ENCODE measurements around the gene NME5.
"Not testable (repeated sequence)": the region's sequence is repeated elsewhere in the genome, so short reads cannot be mapped to it uniquely, and the experiment has no call there.

NME5 gene

DNA sequence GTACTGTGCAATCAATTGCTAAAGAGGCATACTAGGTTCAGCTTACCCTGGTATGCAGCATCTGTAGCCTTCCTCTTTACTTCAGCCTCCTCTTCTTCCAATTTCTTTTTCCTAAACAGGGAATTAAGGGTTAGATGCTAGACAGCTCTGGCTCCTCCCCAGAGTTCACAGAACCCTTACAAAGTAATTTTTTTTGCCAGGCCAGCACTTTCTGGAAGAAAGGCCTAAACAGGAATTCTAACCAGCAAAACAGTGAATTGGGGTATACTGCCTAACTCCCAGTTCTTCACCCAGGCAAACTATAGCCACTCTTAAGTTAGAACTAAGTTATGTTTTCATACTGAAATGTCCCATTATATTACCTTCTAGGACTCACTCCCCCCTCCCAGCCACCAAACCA, 31.1 kb upstream of the NME5 start:
- H3K9ac ChIP-seq (ENCODE audit: low read length in 2 of 2): no peak overlapping the region
- H3K36me3 ChIP-seq (ENCODE audit: control insufficient read depth in 2 of 2, insufficient read depth in 2 of 2, low read length in 2 of 2): peaks cover 58 to 69% of the 10 kb centered on the region in 2 donors
- no peaks in the 10 kb centered on the region for H3K4me1 ChIP-seq (ENCODE audit: control insufficient read depth, insufficient read depth, low read length)
- H3K4me3 ChIP-seq (ENCODE audit: low read length in 2 of 2): no peak overlapping the region
- no peak overlapping the region for H3K27ac ChIP-seq (ENCODE audit: low read length)
- H3K9me3 ChIP-seq (ENCODE audit: control insufficient read depth in 2 of 2, low read length in 2 of 2): no peaks in the 10 kb centered on the region
- H3K27me3 ChIP-seq (ENCODE audit: control insufficient read depth in 1 of 2, insufficient read depth in 2 of 2, low read length in 2 of 2): no peaks in the 10 kb centered on the region

DNA sequence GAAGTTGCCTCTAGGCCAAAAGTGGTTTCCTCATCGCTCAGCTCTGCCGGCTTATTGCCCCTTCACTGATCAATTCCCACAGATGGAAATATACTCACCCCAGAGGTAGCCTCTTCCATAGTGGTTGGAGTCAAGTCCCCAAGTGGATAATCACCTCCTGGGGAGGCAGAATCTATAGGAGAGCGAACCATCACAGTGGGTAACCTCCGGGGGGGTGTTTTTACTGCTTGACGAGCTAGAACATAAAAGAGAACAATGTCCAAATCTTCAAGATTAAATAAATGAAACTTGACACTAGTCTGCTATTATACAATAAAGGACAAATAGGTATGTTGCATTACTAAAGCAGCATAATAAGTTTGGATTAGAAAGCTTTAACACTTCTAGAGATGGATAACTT, 29.9 kb upstream of the NME5 start:
- Histone ChIP-seq H3K27ac (ENCODE audit: low read length) (no peak overlapping the region), H3K4me3 (ENCODE audit: low read length in 2 of 2) (no peak overlapping the region), H3K9me3 (ENCODE audit: control insufficient read depth in 2 of 2, low read length in 2 of 2) (no peaks in the 10 kb centered on the region), H3K36me3 (ENCODE audit: control insufficient read depth in 2 of 2, insufficient read depth in 2 of 2, low read length in 2 of 2) (peaks cover 70 to 78% of the 10 kb centered on the region in 2 donors), H3K9ac (ENCODE audit: low read length in 2 of 2) (no peak overlapping the region), H3K4me1 (ENCODE audit: control insufficient read depth, insufficient read depth, low read length) (no peaks in the 10 kb centered on the region), H3K27me3 (ENCODE audit: control insufficient read depth in 1 of 2, insufficient read depth in 2 of 2, low read length in 2 of 2) (no peaks in the 10 kb centered on the region)

DNA sequence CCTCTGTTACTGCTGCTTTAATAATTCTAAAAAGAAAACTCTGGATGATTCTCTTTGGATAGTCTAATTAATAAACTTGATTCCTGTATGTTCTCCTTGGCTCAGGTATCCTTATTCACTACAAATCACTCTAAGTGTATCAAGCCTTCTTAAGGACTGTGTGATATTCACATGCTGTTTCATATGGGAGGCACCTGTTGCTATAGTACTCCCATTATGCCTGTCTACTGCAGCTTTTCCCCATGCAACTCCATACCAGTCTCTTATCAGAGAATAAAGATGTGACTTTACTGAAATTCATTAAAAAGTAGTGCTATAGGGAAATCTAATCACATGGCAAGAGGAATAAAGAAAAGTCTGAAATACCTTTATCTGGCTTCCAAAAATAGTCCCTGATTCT, 24.5 kb upstream of the NME5 start:
- Histone ChIP-seq H3K27ac (ENCODE audit: low read length) (no peak overlapping the region), H3K4me3 (ENCODE audit: low read length in 2 of 2) (no peak overlapping the region), H3K36me3 (ENCODE audit: control insufficient read depth in 2 of 2, insufficient read depth in 2 of 2, low read length in 2 of 2) (peaks cover 88 to 92% of the 10 kb centered on the region in 2 donors), H3K9ac (ENCODE audit: low read length in 2 of 2) (no peak overlapping the region), H3K4me1 (ENCODE audit: control insufficient read depth, insufficient read depth, low read length) (no peaks in the 10 kb centered on the region), H3K27me3 (ENCODE audit: control insufficient read depth in 1 of 2, insufficient read depth in 2 of 2, low read length in 2 of 2) (no peaks in the 10 kb centered on the region), H3K9me3 (ENCODE audit: control insufficient read depth in 2 of 2, low read length in 2 of 2) (no peaks in the 10 kb centered on the region)

DNA sequence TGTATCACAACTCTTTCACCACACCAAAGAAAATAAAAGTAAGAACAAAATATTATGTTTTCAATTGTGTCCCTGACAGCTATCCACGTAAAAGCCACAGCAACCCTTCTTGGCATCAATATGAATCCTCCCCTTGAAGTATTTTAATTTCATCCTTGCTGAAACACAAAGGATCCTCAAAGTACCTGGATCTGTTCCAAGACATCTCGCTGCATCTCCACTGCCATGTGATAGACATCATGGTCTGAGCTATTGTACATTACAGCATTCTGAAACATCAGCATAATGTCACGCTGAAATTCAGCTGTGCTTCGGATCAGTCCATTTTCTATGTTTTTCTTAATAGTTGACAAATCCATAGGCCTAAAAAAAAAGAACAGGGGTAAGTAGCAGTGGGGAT, 21.5 kb upstream of the NME5 start:
- no peak overlapping the region for H3K4me3 ChIP-seq (ENCODE audit: low read length in 2 of 2)
- no peaks in the 10 kb centered on the region for H3K9me3 ChIP-seq (ENCODE audit: control insufficient read depth in 2 of 2, low read length in 2 of 2)
- H3K4me1 ChIP-seq (ENCODE audit: control insufficient read depth, insufficient read depth, low read length): no peaks in the 10 kb centered on the region
- H3K27ac ChIP-seq (ENCODE audit: low read length): no peak overlapping the region
- H3K9ac ChIP-seq (ENCODE audit: low read length in 2 of 2): no peak overlapping the region
- H3K36me3 ChIP-seq (ENCODE audit: control insufficient read depth in 2 of 2, insufficient read depth in 2 of 2, low read length in 2 of 2): peaks cover 79 to 82% of the 10 kb centered on the region in 2 donors
- H3K27me3 ChIP-seq (ENCODE audit: control insufficient read depth in 1 of 2, insufficient read depth in 2 of 2, low read length in 2 of 2): no peaks in the 10 kb centered on the region

DNA sequence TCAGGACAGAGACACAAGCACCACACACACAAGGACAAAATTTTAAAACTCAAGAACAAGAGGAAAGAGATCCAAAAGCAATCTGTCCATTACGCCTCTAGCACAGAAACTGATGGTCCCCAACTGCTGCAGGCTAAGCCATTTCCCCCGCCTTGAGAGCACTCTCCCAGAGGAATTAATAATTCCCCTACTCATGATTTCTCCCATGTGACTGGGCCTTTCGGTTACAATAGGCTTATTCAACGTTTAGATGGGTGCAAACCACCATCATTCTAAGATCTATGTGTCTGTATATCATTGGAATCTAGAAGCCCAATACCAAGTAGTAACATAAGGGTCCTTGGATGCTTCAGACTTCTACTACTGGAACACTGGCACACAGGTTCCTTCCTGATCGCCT, 20.4 kb upstream of the NME5 start:
- Histone ChIP-seq H3K27me3 (ENCODE audit: control insufficient read depth in 1 of 2, insufficient read depth in 2 of 2, low read length in 2 of 2) (no peaks in the 10 kb centered on the region), H3K4me3 (ENCODE audit: low read length in 2 of 2) (no peak overlapping the region), H3K36me3 (ENCODE audit: control insufficient read depth in 2 of 2, insufficient read depth in 2 of 2, low read length in 2 of 2) (peaks cover 70 to 72% of the 10 kb centered on the region in 2 donors), H3K27ac (ENCODE audit: low read length) (no peak overlapping the region), H3K9ac (ENCODE audit: low read length in 2 of 2) (no peak overlapping the region), H3K9me3 (ENCODE audit: control insufficient read depth in 2 of 2, low read length in 2 of 2) (no peaks in the 10 kb centered on the region), H3K4me1 (ENCODE audit: control insufficient read depth, insufficient read depth, low read length) (no peaks in the 10 kb centered on the region)

DNA sequence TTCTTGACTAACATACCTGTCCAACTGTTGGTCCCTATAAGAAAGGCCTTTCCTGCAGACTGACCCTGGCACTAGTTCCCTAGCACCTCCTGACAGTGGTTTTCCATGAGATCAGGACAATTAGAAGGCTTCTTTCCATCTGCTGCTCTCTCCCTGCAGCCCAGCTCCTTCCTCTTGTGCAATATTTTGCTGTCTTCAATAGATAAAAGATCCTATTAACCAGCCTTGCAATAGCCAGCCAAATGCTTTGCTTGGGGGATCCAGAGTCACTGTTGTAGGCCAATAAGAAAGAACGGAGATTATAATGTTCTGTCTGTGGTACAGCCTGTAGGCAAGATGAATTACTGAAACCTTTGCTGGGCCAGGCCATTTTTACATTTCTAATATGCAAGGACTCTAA, 18.4 kb upstream of the NME5 start:
- Histone ChIP-seq H3K4me1 (ENCODE audit: control insufficient read depth, insufficient read depth, low read length) (no peaks in the 10 kb centered on the region), H3K9ac (ENCODE audit: low read length in 2 of 2) (no peak overlapping the region), H3K27me3 (ENCODE audit: control insufficient read depth in 1 of 2, insufficient read depth in 2 of 2, low read length in 2 of 2) (no peaks in the 10 kb centered on the region), H3K27ac (ENCODE audit: low read length) (no peak overlapping the region), H3K9me3 (ENCODE audit: control insufficient read depth in 2 of 2, low read length in 2 of 2) (no peaks in the 10 kb centered on the region), H3K4me3 (ENCODE audit: low read length in 2 of 2) (no peak overlapping the region), H3K36me3 (ENCODE audit: control insufficient read depth in 2 of 2, insufficient read depth in 2 of 2, low read length in 2 of 2) (peaks cover 50 to 53% of the 10 kb centered on the region in 2 donors)

DNA sequence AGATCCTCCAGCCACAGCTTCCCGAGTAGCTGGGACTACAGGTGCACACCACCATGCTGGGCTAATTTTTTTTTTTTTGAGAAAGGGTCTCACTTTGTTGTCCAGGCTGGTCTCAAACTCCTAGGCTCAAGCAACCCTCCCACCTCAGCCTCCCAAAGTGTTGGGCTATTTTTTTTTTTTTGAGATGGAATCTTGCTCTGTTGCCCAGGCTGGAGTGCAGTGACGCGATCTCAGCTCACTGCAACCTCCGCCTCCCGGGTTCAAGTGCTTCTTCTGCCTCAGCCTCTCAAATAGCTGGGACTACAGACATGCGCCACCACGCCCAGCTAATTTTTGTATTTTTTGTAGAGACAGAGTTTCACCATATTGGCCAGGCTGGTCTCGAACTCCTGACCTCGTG, 16.7 kb upstream of the NME5 start:
- not testable (repeated sequence) for H3K27me3 ChIP-seq (ENCODE audit: control insufficient read depth in 1 of 2, insufficient read depth in 2 of 2, low read length in 2 of 2); H3K4me1 ChIP-seq (ENCODE audit: control insufficient read depth, insufficient read depth, low read length); H3K27ac ChIP-seq (ENCODE audit: low read length); H3K4me3 ChIP-seq (ENCODE audit: low read length in 2 of 2); H3K9me3 ChIP-seq (ENCODE audit: control insufficient read depth in 2 of 2, low read length in 2 of 2); H3K9ac ChIP-seq (ENCODE audit: low read length in 2 of 2)
- H3K36me3 ChIP-seq (ENCODE audit: control insufficient read depth in 2 of 2, insufficient read depth in 2 of 2, low read length in 2 of 2): peaks cover 38 to 43% of the 10 kb centered on the region in 2 donors

DNA sequence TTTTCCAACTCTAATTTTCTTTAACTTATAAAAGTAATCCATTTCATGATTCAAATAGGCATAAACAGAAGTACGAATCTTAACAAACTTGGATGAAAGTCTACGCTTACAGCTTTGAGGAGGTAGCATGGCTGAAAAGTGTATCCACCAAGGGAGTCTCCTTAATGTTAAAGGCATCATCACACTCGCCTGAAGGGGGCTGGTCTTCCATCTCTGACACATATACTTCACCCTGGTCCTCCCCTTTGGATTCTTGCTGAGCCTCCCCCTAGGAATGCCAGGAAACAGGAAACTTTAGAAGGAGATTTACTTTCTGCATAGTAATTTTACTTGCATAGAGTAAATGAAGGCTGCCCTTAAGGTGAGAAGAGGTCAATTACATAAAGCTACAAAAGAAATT, 10.3 kb upstream of the NME5 start:
- Histone ChIP-seq H3K27me3 (ENCODE audit: control insufficient read depth in 1 of 2, insufficient read depth in 2 of 2, low read length in 2 of 2) (no peaks in the 10 kb centered on the region), H3K4me3 (ENCODE audit: low read length in 2 of 2) (no peak overlapping the region), H3K4me1 (ENCODE audit: control insufficient read depth, insufficient read depth, low read length) (no peaks in the 10 kb centered on the region), H3K36me3 (ENCODE audit: control insufficient read depth in 2 of 2, insufficient read depth in 2 of 2, low read length in 2 of 2) (no peaks in the 10 kb centered on the region), H3K27ac (ENCODE audit: low read length) (no peak overlapping the region), H3K9ac (ENCODE audit: low read length in 2 of 2) (no peak overlapping the region), H3K9me3 (ENCODE audit: control insufficient read depth in 2 of 2, low read length in 2 of 2) (no peaks in the 10 kb centered on the region)

DNA sequence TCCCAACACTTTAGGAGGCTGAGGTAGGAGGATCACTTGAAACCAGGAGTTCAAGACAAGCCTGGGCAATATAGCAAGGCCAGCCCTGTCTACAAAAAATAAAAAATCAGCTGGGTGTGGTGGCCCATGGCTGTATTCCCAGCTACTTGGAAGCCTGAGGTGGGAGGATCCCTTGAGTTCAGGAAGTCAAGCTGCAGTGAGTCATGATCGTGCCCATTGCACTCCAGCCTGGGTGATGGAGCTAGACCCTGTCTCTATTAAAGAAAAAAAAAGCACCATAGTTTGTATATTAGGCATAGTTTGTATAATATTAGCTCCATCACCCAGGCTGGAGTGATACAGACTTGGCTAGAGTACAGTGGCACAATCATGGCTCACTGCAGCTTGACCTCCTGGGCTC, 9.6 kb upstream of the NME5 start:
- no peaks in the 10 kb centered on the region for H3K27me3 ChIP-seq (ENCODE audit: control insufficient read depth in 1 of 2, insufficient read depth in 2 of 2, low read length in 2 of 2)
- no peaks in the 10 kb centered on the region for H3K9me3 ChIP-seq (ENCODE audit: control insufficient read depth in 2 of 2, low read length in 2 of 2)
- no peaks in the 10 kb centered on the region for H3K4me1 ChIP-seq (ENCODE audit: control insufficient read depth, insufficient read depth, low read length)
- no peak overlapping the region for H3K27ac ChIP-seq (ENCODE audit: low read length)
- H3K36me3 ChIP-seq (ENCODE audit: control insufficient read depth in 2 of 2, insufficient read depth in 2 of 2, low read length in 2 of 2): no peaks in the 10 kb centered on the region
- no peak overlapping the region for H3K4me3 ChIP-seq (ENCODE audit: low read length in 2 of 2)
- H3K9ac ChIP-seq (ENCODE audit: low read length in 2 of 2): no peak overlapping the region

DNA sequence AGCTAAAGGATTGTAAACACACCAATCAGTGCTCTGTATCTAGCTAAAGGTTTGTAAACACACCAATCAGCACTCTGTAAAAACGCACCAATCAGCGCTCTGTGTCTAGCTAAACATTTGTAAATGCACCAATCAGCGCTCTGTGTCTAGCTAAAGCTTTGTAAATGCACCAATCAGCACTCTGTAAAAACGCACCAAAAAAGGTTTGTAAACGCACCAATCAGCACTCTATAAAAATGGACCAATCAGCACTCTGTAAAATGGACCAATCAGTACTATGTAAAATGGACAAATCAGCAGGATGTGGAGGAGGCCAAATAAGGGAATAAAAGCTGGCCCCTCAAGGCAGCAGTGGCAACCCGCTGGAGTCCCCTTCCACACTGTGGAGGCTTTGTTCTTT, 4.3 kb upstream of the NME5 start:
- H3K27ac ChIP-seq (ENCODE audit: low read length); H3K4me3 ChIP-seq (ENCODE audit: low read length in 2 of 2); H3K27me3 ChIP-seq (ENCODE audit: control insufficient read depth in 1 of 2, insufficient read depth in 2 of 2, low read length in 2 of 2); H3K36me3 ChIP-seq (ENCODE audit: control insufficient read depth in 2 of 2, insufficient read depth in 2 of 2, low read length in 2 of 2); H3K9ac ChIP-seq (ENCODE audit: low read length in 2 of 2); H3K9me3 ChIP-seq (ENCODE audit: control insufficient read depth in 2 of 2, low read length in 2 of 2); H3K4me1 ChIP-seq (ENCODE audit: control insufficient read depth, insufficient read depth, low read length): not testable (repeated sequence)

DNA sequence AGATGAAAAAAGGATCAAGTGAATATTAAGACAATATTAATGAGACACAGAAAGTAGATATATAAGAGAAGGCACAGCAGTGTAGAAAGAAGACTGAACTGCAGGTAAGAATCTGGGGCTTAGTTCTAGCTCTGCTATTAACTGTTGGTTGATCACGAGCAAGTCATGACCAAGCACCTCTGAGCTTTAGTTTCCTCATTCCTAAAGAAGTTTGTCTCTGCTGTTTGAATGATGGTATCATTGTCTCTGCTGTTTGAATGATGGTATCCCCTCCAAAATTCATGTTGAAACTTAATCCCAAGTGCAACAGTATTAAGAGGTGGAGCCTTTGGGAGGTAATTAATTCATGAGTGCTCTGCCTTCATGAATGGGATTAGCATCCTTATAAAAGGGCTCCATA, 2.5 kb upstream of the NME5 start:
- no peaks in the 10 kb centered on the region for H3K9me3 ChIP-seq (ENCODE audit: control insufficient read depth in 2 of 2, low read length in 2 of 2)
- H3K4me1 ChIP-seq (ENCODE audit: control insufficient read depth, insufficient read depth, low read length): peaks cover 3% of the 10 kb centered on the region
- H3K36me3 ChIP-seq (ENCODE audit: control insufficient read depth in 2 of 2, insufficient read depth in 2 of 2, low read length in 2 of 2): no peaks in the 10 kb centered on the region
- no peak overlapping the region for H3K9ac ChIP-seq (ENCODE audit: low read length in 2 of 2)
- no peak overlapping the region for H3K27ac ChIP-seq (ENCODE audit: low read length)
- no peaks in the 10 kb centered on the region for H3K27me3 ChIP-seq (ENCODE audit: control insufficient read depth in 1 of 2, insufficient read depth in 2 of 2, low read length in 2 of 2)
- no peak overlapping the region for H3K4me3 ChIP-seq (ENCODE audit: low read length in 2 of 2)

DNA sequence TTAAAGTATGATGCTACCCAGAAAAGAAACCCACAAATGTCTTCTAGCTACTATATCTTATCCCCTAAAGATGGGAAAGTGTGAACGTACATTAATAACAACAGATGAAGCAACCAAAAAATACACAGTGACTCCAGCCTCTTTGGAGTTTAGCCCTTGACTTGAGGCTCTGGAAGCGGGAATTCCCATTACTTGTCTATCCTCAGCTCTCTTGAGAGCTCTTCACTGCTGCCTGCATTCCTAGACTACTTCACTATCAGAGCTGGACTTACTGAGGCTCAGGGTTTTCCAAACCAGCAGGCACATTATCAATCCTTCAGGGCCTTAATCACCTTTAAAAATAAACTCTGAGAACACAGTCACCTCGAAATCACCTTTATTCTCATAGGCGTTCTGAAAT, 1.0 kb upstream of the NME5 start:
- Histone ChIP-seq H3K9me3 (ENCODE audit: control insufficient read depth in 2 of 2, low read length in 2 of 2) (no peaks in the 10 kb centered on the region), H3K36me3 (ENCODE audit: control insufficient read depth in 2 of 2, insufficient read depth in 2 of 2, low read length in 2 of 2) (no peaks in the 10 kb centered on the region), H3K9ac (ENCODE audit: low read length in 2 of 2) (no peak overlapping the region), H3K4me3 (ENCODE audit: low read length in 2 of 2) (no peak overlapping the region), H3K27ac (ENCODE audit: low read length) (no peak overlapping the region), H3K27me3 (ENCODE audit: control insufficient read depth in 1 of 2, insufficient read depth in 2 of 2, low read length in 2 of 2) (no peaks in the 10 kb centered on the region), H3K4me1 (ENCODE audit: control insufficient read depth, insufficient read depth, low read length) (peaks cover 3% of the 10 kb centered on the region)
